ENCODE results near the gene LRRC74B.
"Not testable (repeated sequence)": the region's sequence is repeated elsewhere in the genome, so short reads cannot be mapped to it uniquely, and the experiment has no call there.

Gene LRRC74B

GRCh38 chr22:21095773-21096107, 50.0 kb downstream of the LRRC74B start:
- DNase-seq = no peak
- intact Hi-C loops (cut with DNase I) = no loop called here

GRCh38 chr22:21096878-21097277, 51.1 kb downstream of the LRRC74B start:
- DNase-seq; intact Hi-C loops (cut with DNase I): not testable (repeated sequence)

DNA sequence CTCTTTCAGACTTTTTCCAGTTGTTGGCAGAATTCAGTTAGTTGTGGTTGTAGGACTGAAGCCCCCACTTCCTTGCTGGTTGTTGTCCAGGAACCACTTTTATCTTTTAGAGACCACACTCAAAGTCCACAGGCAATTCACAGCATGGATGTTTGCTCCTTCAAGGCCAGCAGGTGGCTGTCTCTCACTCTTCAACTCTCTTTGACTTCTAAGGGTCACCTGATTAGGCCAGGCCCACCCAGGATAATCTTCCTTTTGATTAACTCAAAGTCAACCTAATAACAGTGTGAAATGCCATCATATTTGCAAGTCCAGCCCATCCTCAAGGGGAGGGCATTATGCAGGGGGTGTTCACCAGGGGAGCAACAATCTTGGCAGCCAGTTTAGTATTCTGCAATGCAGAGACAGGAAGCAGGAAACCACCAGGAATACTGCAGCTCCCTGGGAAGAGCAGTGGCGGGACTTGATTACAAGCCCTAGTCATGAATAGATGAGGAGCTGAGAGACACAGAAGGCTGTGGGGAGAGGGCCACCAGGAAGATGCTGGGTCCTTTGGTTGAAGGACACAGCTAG, 52.4 kb downstream of the LRRC74B start:
- intact Hi-C loops (cut with DNase I) = no loop called here
- no peak for DNase-seq

DNA sequence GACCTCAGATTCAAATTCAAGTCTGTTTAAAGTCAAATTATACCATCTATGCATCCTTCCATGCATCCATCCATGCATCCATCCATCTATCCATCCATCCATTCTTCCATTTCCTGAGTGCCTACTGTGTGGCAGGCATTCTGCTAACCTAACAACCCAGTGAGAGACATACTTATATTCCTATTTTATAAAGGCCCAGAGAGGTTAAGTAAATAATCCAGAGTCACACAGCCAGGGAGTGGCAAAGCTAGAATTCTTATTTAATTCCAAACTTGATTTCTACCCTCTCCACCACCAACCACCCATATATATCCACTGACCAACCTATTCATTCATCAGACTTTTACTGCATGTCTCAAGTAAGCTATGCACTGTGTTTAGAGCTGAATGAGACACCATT, 53.8 kb downstream of the LRRC74B start:
- DNase-seq = no peak
- intact Hi-C loops (cut with DNase I) = no loop called here

GRCh38 chr22:21100149-21101032, 54.6 kb downstream of the LRRC74B start:
- intact Hi-C loops (cut with DNase I) = no loop called here
- no peak for DNase-seq

GRCh38 chr22:21101877-21102638, 56.3 kb downstream of the LRRC74B start:
- no peak for DNase-seq
- intact Hi-C loops (cut with DNase I) = no loop called here

GRCh38 chr22:21102659-21103267, 57.0 kb downstream of the LRRC74B start:
- intact Hi-C loops (cut with DNase I) = no loop called here

GRCh38 chr22:21103633-21104032, 57.9 kb downstream of the LRRC74B start:
- DNase-seq = no peak
- intact Hi-C loops (cut with DNase I) = no loop called here

More at GRCh38 chr22:21102659-21103267, 57.0 kb downstream of the LRRC74B start:
- DNase-seq = peak; percentile 47 to 97 (median 80)

DNA sequence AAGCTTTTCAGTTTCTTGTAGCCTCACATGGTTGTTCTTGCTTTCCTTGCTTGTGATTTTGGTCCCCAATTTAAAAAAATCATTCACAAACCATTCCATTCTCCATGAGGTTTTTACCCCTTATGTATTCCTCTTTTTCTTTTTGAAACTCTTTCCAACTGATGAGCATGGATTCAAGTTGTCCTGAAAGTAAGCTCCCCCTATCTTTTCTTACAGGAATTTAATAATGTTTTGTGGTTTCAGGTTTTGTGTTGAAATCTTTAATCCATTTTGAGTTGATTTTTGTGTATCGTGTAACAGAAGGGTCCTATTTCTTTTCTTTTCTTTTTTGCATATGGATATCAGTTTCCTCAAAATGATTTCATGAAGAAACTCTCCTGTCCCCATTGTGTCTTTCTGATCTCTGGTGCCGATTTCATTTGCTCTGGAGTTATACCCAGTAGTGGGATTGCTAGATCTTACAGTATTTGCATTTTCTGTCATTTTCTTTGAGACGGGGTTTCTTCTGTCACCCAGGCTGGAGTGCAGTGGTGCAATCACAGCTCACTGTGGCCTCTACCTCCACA, 58.5 kb downstream of the LRRC74B start:
- no peak for DNase-seq
- intact Hi-C loops (cut with DNase I) = no loop called here

DNA sequence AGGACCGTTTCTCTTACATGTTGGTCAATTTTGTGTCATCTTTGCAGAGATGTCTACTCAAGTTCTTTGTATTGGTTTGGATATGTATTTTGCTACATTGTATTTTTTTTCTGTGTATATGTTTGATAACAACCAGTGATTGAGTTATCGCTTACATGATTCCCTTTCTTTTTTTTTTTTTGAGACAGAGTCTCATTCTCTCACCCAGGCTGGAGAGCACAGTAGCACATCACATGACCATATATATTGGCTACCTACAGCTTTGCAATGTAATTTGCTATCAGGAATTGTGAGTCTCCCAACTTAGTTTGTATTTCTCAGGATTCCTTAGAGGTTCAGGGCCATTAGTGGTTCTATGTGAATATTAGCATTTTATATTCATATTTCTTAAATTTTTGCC, 59.5 kb downstream of the LRRC74B start:
- intact Hi-C loops (cut with DNase I) = no loop called here
- DNase-seq = no peak

GRCh38 chr22:21106000-21106399, 60.3 kb downstream of the LRRC74B start:
- DNase-seq = no peak
- intact Hi-C loops (cut with DNase I) = no loop called here

DNA sequence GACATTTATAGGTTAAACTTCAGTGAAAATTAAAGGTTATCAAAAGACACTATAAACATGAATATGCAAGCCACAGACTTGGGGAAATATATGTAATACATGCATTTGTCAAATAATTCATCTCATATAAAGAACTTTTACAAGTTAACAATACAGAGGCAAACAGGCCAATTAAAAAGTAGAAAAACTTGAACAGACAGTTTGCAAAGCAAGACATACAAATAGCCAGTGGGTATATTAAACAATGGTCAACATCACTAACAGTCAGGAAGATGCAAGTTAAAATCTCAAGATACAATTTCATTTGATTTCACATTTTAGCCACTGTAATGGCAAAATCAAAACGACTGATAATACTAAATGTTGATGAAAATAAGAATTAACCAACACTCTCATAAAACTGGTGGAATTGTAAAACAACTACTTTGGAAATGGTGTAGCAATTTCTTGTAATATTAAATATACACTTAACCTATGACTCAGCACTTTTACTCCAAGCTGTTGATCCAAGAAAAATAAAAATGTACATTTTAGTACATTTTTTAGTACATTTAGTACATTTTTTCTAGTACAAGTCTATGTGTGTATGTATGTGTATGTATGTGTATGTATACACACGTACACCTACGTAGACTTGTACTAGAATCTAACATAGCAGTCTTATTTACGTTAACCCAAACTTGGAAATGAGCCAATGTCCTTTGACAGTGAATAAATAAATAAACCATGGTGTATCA, 62.8 kb downstream of the LRRC74B start:
- intact Hi-C loops (cut with DNase I) = no loop called here

More for the DNA sequence above, 62.8 kb downstream of the LRRC74B start:
- no peak for DNase-seq

All from posterior cingulate gyrus (tissue), 11 donors.